HUES64 (cell line): Measurements from ENCODE around the gene STKLD1.

Experiments used
- H3K27ac ChIP-seq: 2 replicates; pipeline ENCODE4 v1.7.0; 2013; ENCODE audit warnings: low read depth, low read length, inconsistent platforms
- H3K27me3 ChIP-seq: 2 replicates; pipeline ENCODE4 v1.6.1; 2013; ENCODE audit warnings: mild to moderate bottlenecking, low read length; ENCODE audit not compliant: insufficient read depth
- H3K36me3 ChIP-seq: 2 replicates; pipeline ENCODE4 v1.6.1; 2013; ENCODE audit warnings: mild to moderate bottlenecking, low read length; ENCODE audit not compliant: insufficient read depth
- H3K4me1 ChIP-seq: 2 replicates; pipeline ENCODE4 v1.6.1; 2013; ENCODE audit warnings: mild to moderate bottlenecking, low read length, moderate library complexity; ENCODE audit not compliant: insufficient read depth
- H3K4me3 ChIP-seq: 2 replicates; pipeline ENCODE4 v1.5.1; 2013; ENCODE audit warnings: mild to moderate bottlenecking, low read length, moderate library complexity
- H3K9ac ChIP-seq: 2 replicates; pipeline ENCODE4 v1.6.1; 2013; ENCODE audit warnings: mild to moderate bottlenecking, low read depth, low read length
- H3K9me3 ChIP-seq: 2 replicates; pipeline ENCODE4 v1.6.1; 2013; ENCODE audit warnings: low read depth, low read length; ENCODE audit not compliant: insufficient read depth
- WGBS: fragments of 150-250, 120-280 bp; methylation state at CpG from one replicate; pipeline ENCODE4 v1.1.7; 2013; ENCODE audit warnings: missing lambda C conversion rate; 5-methylcytosine and 5-hydroxymethylcytosine counted together

Gene STKLD1

GRCh38 chr9:133452562-133452961 is 76.4 kb downstream of the STKLD1 start:
- H3K4me1 ChIP-seq: no peaks in the 10 kb centered on the region
- no peak overlapping the region for H3K9ac ChIP-seq
- no peak overlapping the region for H3K4me3 ChIP-seq
- H3K36me3 ChIP-seq: no peaks in the 10 kb centered on the region
- H3K27me3 ChIP-seq: no peaks in the 10 kb centered on the region
- 90% methylated on average over 7 of the region's 7 CpGs for WGBS
- no peaks in the 10 kb centered on the region for H3K9me3 ChIP-seq
- H3K27ac ChIP-seq: no peak overlapping the region

GRCh38 chr9:133453651-133454050 is 77.5 kb downstream of the STKLD1 start:
- Histone ChIP-seq H3K9me3 (no peaks in the 10 kb centered on the region), H3K9ac (no peak overlapping the region), H3K27ac (no peak overlapping the region), H3K27me3 (0 out of 2 replicates have a peak, but pooled peaks cover 2% of the 10 kb centered on the region), H3K4me1 (0 out of 2 replicates have a peak, but pooled peaks cover 1% of the 10 kb centered on the region), H3K36me3 (no peaks in the 10 kb centered on the region), H3K4me3 (no peak overlapping the region)
- WGBS: 93% methylated on average over 11 of the region's 11 CpGs

GRCh38 chr9:133454325-133454724 is 78.2 kb downstream of the STKLD1 start:
- Histone ChIP-seq H3K27me3 (0 out of 2 replicates have a peak, but pooled peaks cover 2% of the 10 kb centered on the region), H3K36me3 (no peaks in the 10 kb centered on the region), H3K9ac (no peak overlapping the region), H3K4me3 (no peak overlapping the region), H3K9me3 (no peaks in the 10 kb centered on the region), H3K27ac (no peak overlapping the region), H3K4me1 (peaks cover 7% of the 10 kb centered on the region; the same call in 1 of the 2 replicates)
- 92% methylated on average over 19 of the region's 19 CpGs for WGBS

- Histone ChIP-seq H3K9ac (no peak overlapping the region), H3K9me3 (no peaks in the 10 kb centered on the region), H3K27ac (no peak overlapping the region), H3K4me1 (peaks cover 7% of the 10 kb centered on the region; the same call in 1 of the 2 replicates), H3K4me3 (no peak overlapping the region), H3K27me3 (0 out of 2 replicates have a peak, but pooled peaks cover 2% of the 10 kb centered on the region), H3K36me3 (no peaks in the 10 kb centered on the region)
- 94% methylated on average over 20 of the region's 20 CpGs for WGBS
Observed at GRCh38 chr9:133454943-133455673, 78.9 kb downstream of the STKLD1 start.
